ENCODE measurements around the gene CYP8B1.

CYP8B1 gene

DNA sequence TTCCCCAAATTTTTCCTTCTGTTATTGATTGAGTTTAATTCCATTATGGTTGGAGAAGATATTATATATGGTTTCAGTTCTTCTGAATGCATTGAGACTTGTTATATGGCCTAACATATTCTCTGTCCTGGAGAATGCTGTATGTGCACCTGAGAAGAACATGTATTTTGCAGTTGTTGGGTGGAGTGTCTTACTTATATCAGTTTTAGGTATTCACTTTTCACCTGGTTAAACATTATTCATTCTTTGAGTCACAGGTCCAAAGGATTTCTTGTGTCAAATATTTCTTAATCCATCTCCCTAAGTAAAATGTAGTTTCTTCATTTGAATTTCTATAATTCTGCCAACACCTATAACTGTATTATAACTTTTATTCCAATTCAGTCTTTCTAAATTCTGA is 48.7 kb downstream of the CYP8B1 start:
- Histone ChIP-seq H3K27ac (ENCODE audit: low read depth, low read length, poor library complexity, severe bottlenecking) (no peak overlapping the region), H3K4me2 (ENCODE audit: low read length) (no peak overlapping the region), H3K9me3 (ENCODE audit: low read length) (no peaks in the 10 kb centered on the region), H3K79me2 (ENCODE audit: insufficient read depth, low read length) (no peaks in the 10 kb centered on the region), H3K36me3 (ENCODE audit: insufficient read depth, low read length) (no peaks in the 10 kb centered on the region), H3K4me3 (ENCODE audit: low read depth, low read length, poor library complexity, severe bottlenecking) (no peak overlapping the region), H3K4me1 (ENCODE audit: insufficient read depth, low read length, severe bottlenecking) (no peaks in the 10 kb centered on the region), H3K9me2 (ENCODE audit: low read depth, low read length) (no peaks in the 10 kb centered on the region), H3K9ac (ENCODE audit: low read length) (no peak overlapping the region), H2AFZ (ENCODE audit: low read length) (no peak overlapping the region), H3F3A (ENCODE audit: insufficient read depth, low read length) (no peaks in the 10 kb centered on the region), H4K20me1 (ENCODE audit: insufficient read depth, low read length) (no peaks in the 10 kb centered on the region), H3K27me3 (ENCODE audit: insufficient read depth, low read length) (no peaks in the 10 kb centered on the region)
- no peak for TF ChIP-seq EZH2 (IDR thresholded peaks at IDR 0.05; ENCODE audit: borderline replicate concordance, low read length)
- TF ChIP-seq, protein P1, sequence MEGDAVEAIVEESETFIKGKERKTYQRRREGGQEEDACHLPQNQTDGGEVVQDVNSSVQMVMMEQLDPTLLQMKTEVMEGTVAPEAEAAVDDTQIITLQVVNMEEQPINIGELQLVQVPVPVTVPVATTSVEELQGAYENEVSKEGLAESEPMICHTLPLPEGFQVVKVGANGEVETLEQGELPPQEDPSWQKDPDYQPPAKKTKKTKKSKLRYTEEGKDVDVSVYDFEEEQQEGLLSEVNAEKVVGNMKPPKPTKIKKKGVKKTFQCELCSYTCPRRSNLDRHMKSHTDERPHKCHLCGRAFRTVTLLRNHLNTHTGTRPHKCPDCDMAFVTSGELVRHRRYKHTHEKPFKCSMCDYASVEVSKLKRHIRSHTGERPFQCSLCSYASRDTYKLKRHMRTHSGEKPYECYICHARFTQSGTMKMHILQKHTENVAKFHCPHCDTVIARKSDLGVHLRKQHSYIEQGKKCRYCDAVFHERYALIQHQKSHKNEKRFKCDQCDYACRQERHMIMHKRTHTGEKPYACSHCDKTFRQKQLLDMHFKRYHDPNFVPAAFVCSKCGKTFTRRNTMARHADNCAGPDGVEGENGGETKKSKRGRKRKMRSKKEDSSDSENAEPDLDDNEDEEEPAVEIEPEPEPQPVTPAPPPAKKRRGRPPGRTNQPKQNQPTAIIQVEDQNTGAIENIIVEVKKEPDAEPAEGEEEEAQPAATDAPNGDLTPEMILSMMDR (IDR thresholded peaks at IDR 0.05; ENCODE audit: low read length): no peak

DNA sequence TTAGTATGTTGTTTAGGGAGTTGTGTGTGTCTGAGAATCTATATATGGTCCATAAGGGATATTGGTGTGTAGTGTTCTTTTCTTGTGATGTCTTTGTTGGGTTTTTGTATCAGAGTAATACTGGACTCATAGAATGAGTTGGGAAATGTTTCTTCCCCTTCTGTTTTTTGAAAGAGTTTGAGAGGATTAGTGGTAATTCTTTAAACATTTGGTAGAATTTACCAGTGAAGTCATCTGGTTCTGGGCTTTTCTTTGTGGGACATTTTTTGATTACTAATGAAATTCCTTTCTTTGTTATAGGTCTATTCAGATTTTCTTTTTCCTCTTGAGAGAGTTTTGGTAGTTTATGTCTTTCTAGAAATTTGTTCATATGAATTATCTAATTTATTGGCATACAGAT is 49.5 kb downstream of the CYP8B1 start:
- no peaks in the 10 kb centered on the region for H3K4me1 ChIP-seq (ENCODE audit: insufficient read depth, low read length, severe bottlenecking)
- H3K9ac ChIP-seq (ENCODE audit: low read length): no peak overlapping the region
- H3K27ac ChIP-seq (ENCODE audit: low read depth, low read length, poor library complexity, severe bottlenecking): no peak overlapping the region
- H4K20me1 ChIP-seq (ENCODE audit: insufficient read depth, low read length): no peaks in the 10 kb centered on the region
- H3K27me3 ChIP-seq (ENCODE audit: insufficient read depth, low read length): no peaks in the 10 kb centered on the region
- no peaks in the 10 kb centered on the region for H3K79me2 ChIP-seq (ENCODE audit: insufficient read depth, low read length)
- no peak overlapping the region for H2AFZ ChIP-seq (ENCODE audit: low read length)
- H3K4me2 ChIP-seq (ENCODE audit: low read length): no peak overlapping the region
- H3K4me3 ChIP-seq (ENCODE audit: low read depth, low read length, poor library complexity, severe bottlenecking): no peak overlapping the region
- no peaks in the 10 kb centered on the region for H3K36me3 ChIP-seq (ENCODE audit: insufficient read depth, low read length)
- no peaks in the 10 kb centered on the region for H3K9me2 ChIP-seq (ENCODE audit: low read depth, low read length)
- no peaks in the 10 kb centered on the region for H3F3A ChIP-seq (ENCODE audit: insufficient read depth, low read length)
- H3K9me3 ChIP-seq (ENCODE audit: low read length): no peaks in the 10 kb centered on the region
- TF ChIP-seq EZH2 (IDR thresholded peaks at IDR 0.05; ENCODE audit: borderline replicate concordance, low read length): no peak
- TF ChIP-seq, protein P1 (IDR thresholded peaks at IDR 0.05; ENCODE audit: low read length): no peak

DNA sequence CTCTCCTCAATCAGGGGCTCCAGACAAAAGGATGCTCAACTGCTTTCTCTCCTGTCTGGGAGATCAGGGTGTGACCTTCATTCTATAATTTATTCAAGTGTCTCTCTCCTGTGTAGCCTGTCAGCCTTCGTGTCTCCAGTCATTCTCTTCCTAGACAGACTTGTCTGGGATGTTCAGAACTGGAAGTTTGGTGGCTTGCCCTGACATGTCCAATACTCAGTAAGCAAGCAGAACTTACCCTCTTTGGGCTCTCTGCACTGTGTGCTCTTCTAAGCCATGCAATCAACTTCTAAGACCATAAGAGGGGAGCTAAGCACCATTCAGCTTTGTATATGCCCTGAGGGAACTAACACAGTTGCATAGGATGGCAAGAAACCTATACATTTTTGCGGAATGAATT is 52.3 kb downstream of the CYP8B1 start:
- no peaks in the 10 kb centered on the region for H3K9me3 ChIP-seq (ENCODE audit: low read length)
- H4K20me1 ChIP-seq (ENCODE audit: insufficient read depth, low read length): no peaks in the 10 kb centered on the region
- no peaks in the 10 kb centered on the region for H3K9me2 ChIP-seq (ENCODE audit: low read depth, low read length)
- no peaks in the 10 kb centered on the region for H3K36me3 ChIP-seq (ENCODE audit: insufficient read depth, low read length)
- no peak overlapping the region for H3K9ac ChIP-seq (ENCODE audit: low read length)
- no peaks in the 10 kb centered on the region for H3K4me1 ChIP-seq (ENCODE audit: insufficient read depth, low read length, severe bottlenecking)
- TF ChIP-seq, protein P1 (IDR thresholded peaks at IDR 0.05; ENCODE audit: low read length): no peak
- TF ChIP-seq EZH2 (IDR thresholded peaks at IDR 0.05; ENCODE audit: borderline replicate concordance, low read length): no peak
- H3K4me3 ChIP-seq (ENCODE audit: low read depth, low read length, poor library complexity, severe bottlenecking): no peak overlapping the region
- H2AFZ ChIP-seq (ENCODE audit: low read length): no peak overlapping the region
- no peak overlapping the region for H3K27ac ChIP-seq (ENCODE audit: low read depth, low read length, poor library complexity, severe bottlenecking)
- no peaks in the 10 kb centered on the region for H3K27me3 ChIP-seq (ENCODE audit: insufficient read depth, low read length)
- H3F3A ChIP-seq (ENCODE audit: insufficient read depth, low read length): no peaks in the 10 kb centered on the region
- no peak overlapping the region for H3K4me2 ChIP-seq (ENCODE audit: low read length)
- no peaks in the 10 kb centered on the region for H3K79me2 ChIP-seq (ENCODE audit: insufficient read depth, low read length)

Measured in OCI-LY1 (cell line).